Gastroesophageal sphincter (tissue), 3 donors: Measurements from ENCODE around the gene TMEM184A.

Experiments used
- CTCF ChIP-seq, 4 experiments: fragments of 200-600 bp in 2 of 4; fragments of 450-650 bp in 2 of 4; sonication (generic) in 1 of 4; IDR thresholded peaks; one replicate each; pipeline ENCODE4 v1.5.1; 2017 to 2019; ENCODE audit warnings: antibody characterized with exemption in 4 of 4, mild to moderate bottlenecking in 2 of 4, moderate library complexity in 2 of 4
- POLR2A ChIP-seq, 2 donors: fragments of 450-650 bp; IDR thresholded peaks; one replicate each; pipeline ENCODE4 v1.6.1; 2017; ENCODE audit warnings: antibody characterized with exemption in 2 of 2, mild to moderate bottlenecking in 2 of 2, moderate library complexity in 1 of 2

GRCh38 chr7:1547777-1548437 is 8.1 kb downstream of the TMEM184A start:
- TF ChIP-seq POLR2A (IDR thresholded peaks at IDR 0.05), result no peak
- TF ChIP-seq CTCF (IDR thresholded peaks at IDR 0.05), result no peak
